Left ventricle myocardium inferior (tissue), 1 donor: ENCODE data around the gene TTC34. TPM values are rescaled to one million over a fixed set of nuclear protein-coding genes. Genes with fewer than 3 reads are reported as not detected.

Source experiments
- DNase-seq: peaks from one replicate; pipeline ENCODE4 v3.0.0-alpha.2; 2020
- H3K27ac ChIP-seq: fragments of 200-600 bp; replicated peaks from 2 replicates; pipeline ENCODE4 v1.8.0; 2021
- H3K27me3 ChIP-seq: fragments of 200-600 bp; 2 replicates; pipeline ENCODE4 v1.8.0; 2021; ENCODE audit warnings: low read depth
- H3K36me3 ChIP-seq: fragments of 200-600 bp; 2 replicates; pipeline ENCODE4 v1.8.0; 2021
- H3K4me1 ChIP-seq: fragments of 200-600 bp; 2 replicates; pipeline ENCODE4 v1.8.0; 2021
- H3K4me3 ChIP-seq: fragments of 200-600 bp; 2 replicates; pipeline ENCODE4 v1.8.0; 2021; ENCODE audit warnings: mild to moderate bottlenecking, moderate library complexity
- H3K9me3 ChIP-seq: fragments of 200-600 bp; replicated peaks from 2 replicates; pipeline ENCODE4 v1.8.0; 2021
- intact Hi-C: fragments of 100-400 bp; cut with micrococcal nuclease; formaldehyde crosslinking; loops from one replicate; pipeline ENCODE4 v1.11.0; 2022
- total RNA-seq: library from RNA; stranded (reverse); fragmentation: NEBNext Ultra II Directional; extraction: Animal tissue kit (Norgen Biotek cat#: 25700); gene quantifications from one replicate; pipeline ENCODE4 v1.2.1, GENCODE V29; 2021
- TF ChIP-seq, protein P1 (sequence below): fragments of 200-600 bp; IDR thresholded peaks from 2 replicates; pipeline ENCODE4 v1.8.0; 2021; ENCODE audit warnings: antibody characterized with exemption, mild to moderate bottlenecking, borderline replicate concordance
- donor health status: DM: no; HTN: yes; CAD: no; lungs with severe emphysema.

The TTC34 gene
- total RNA-seq, 1 donor from 2014 or later = 0.91 TPM

DNA sequence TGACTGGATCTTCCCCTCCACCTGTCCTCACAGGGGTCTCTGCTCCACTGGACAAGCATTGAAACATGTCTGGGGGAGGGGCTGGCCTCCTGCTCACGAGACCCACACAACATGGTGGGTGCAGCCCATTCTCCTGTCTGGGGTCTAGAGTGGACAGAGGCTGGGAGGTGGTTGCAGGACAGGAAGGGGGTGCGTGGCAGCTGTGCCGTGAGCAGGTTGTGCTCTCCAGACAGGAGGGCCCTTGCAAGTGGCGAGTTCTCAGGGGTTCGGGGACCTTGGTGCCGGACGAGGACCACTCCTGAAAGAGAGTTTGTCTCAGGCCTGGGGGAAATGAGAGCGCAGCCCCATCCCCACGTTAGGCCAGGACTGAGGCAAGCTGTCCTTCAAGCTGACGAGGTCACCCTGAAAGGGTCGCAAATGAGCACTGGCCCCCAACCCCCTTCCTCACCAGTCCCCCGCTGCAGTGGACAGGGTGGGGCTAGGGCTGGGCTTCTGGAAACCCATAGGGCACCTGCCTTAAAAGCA, 21.2 kb upstream of the TTC34 start:
- Histone ChIP-seq H3K9me3 (peaks cover 10% of the 10 kb centered on the region), H3K36me3 (no peaks in the 10 kb centered on the region), H3K27me3 (peaks cover 72% of the 10 kb centered on the region), H3K4me3 (no peak overlapping the region), H3K27ac (no peak overlapping the region), H3K4me1 (no peaks in the 10 kb centered on the region)
- intact Hi-C loops = no loop called here
- no peak for DNase-seq
- TF ChIP-seq, protein P1, sequence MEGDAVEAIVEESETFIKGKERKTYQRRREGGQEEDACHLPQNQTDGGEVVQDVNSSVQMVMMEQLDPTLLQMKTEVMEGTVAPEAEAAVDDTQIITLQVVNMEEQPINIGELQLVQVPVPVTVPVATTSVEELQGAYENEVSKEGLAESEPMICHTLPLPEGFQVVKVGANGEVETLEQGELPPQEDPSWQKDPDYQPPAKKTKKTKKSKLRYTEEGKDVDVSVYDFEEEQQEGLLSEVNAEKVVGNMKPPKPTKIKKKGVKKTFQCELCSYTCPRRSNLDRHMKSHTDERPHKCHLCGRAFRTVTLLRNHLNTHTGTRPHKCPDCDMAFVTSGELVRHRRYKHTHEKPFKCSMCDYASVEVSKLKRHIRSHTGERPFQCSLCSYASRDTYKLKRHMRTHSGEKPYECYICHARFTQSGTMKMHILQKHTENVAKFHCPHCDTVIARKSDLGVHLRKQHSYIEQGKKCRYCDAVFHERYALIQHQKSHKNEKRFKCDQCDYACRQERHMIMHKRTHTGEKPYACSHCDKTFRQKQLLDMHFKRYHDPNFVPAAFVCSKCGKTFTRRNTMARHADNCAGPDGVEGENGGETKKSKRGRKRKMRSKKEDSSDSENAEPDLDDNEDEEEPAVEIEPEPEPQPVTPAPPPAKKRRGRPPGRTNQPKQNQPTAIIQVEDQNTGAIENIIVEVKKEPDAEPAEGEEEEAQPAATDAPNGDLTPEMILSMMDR = no peak

DNA sequence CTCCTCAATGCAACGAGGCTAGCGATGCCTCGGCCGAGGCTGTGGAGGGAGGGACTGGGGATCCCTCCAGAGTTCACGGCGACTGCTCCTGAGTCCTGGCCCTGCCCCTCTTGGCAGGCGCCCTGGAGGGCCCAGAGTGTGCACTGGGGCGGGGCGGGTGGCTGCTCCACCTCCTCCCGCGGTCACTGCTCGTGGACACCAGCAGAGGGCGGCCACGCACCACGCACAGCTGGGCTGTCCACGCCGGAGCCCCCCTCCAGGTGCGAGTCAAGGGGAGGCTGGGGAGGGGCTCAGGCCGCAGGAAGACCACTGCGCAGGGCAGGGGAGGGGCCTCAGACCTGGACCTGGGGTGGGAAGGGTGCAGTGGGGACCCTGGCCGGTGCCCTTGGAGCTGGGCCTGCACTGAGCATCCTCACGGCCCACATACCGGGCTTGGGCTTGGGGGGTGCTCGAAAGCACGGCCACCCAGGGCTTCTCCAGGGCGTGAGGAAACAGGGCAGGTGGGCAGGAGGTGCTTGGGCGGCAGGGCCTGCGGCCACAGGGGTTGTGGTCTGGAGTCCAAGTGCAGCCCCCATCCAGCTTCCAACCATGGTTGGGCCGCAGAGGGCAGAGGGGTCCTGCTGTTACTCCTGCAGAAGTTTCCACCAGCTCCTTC, 20.6 kb upstream of the TTC34 start:
- peak; percentile 48 for DNase-seq
- TF ChIP-seq, protein P1 = peak; percentile 74
- Histone ChIP-seq H3K4me3 (no peak overlapping the region), H3K9me3 (peaks cover 4% of the 10 kb centered on the region), H3K36me3 (no peaks in the 10 kb centered on the region), H3K27ac (no peak overlapping the region), H3K27me3 (peaks cover 72% of the 10 kb centered on the region), H3K4me1 (no peaks in the 10 kb centered on the region)
- intact Hi-C loops = no loop called here

DNA sequence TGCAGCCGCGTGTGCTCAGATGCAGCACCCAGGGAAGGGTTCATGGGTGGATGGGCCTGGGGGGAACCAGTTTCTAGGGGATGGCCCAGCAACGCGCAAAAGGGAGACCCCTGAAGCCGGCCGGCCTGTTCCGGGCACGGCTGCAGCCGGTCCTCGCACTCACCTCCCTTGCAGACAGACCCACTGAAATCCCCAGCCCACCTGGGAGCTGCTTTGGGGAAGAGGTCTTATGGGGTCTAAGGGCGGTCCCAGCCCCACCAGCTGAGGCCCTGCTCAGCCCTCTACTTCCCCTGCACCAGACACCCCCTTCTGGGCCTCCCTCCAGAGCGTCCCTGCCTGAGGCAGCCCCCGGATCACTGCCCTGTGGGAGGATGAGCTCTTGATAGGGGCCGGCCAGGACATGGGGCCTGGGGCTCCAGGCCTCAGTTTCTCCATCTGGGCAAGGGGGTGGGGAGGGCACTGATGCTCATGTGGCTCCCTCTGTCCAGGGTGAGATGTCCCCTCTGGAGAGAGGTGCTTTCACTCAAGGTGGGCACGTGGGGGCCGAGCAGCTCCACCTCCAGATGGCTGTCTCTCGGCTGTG, 20.0 kb upstream of the TTC34 start:
- intact Hi-C loops = no loop called here
- H3K4me3 ChIP-seq = no peak overlapping the region
- no peaks in the 10 kb centered on the region for H3K9me3 ChIP-seq
- DNase-seq = no peak
- TF ChIP-seq, protein P1 = no peak
- H3K27me3 ChIP-seq = peaks cover 74% of the 10 kb centered on the region
- H3K27ac ChIP-seq = no peak overlapping the region
- no peaks in the 10 kb centered on the region for H3K4me1 ChIP-seq
- H3K36me3 ChIP-seq = no peaks in the 10 kb centered on the region

DNA sequence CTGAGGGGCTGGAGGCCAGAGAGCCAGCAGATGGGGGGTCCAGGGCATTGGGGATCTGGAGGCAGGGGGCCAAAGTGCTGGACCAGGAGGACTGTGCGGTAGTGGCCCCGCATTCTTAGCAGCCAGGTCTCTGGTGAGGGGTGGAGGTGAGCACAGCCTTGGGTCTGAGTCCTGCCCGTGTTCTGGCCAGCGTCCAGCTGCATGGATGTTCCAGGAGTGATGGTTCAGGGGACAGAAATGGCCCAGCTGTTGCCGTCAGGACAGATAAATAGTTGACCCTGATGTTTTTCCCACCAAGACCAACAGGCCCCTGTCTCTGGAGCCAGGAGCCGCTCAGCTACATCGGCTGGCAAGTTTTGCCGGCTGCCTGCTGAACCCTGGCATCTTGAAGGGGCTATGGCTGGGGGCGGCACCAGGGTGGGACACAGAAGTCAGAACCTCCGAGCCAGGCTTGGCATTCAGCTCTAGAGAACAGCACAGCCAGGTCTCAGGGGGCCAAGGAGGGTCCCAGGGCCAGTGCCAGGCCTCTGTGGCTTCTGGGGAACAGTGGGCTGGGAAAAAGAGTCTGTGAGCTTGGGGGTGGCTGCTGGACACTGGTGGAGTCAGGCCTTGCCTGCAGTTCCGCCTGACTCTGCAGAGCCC, 19.4 kb upstream of the TTC34 start:
- TF ChIP-seq, protein P1 = no peak
- Histone ChIP-seq H3K9me3 (no peaks in the 10 kb centered on the region), H3K27ac (no peak overlapping the region), H3K4me1 (no peaks in the 10 kb centered on the region), H3K4me3 (no peak overlapping the region), H3K27me3 (peaks cover 68% of the 10 kb centered on the region), H3K36me3 (no peaks in the 10 kb centered on the region)
- intact Hi-C loops = no loop called here
- DNase-seq = no peak

GRCh38 chr1:2819831-2820730, 18.6 kb upstream of the TTC34 start:
- Histone ChIP-seq H3K4me3 (no peak overlapping the region), H3K9me3 (no peaks in the 10 kb centered on the region), H3K27ac (no peak overlapping the region), H3K4me1 (no peaks in the 10 kb centered on the region), H3K36me3 (no peaks in the 10 kb centered on the region), H3K27me3 (peaks cover 66% of the 10 kb centered on the region)
- TF ChIP-seq, protein P1 = no peak
- intact Hi-C loops = no loop called here
- no peak for DNase-seq
